Left ventricle myocardium superior (tissue), 1 donor: ENCODE results near the gene ADAMTS17. TPM values are rescaled to one million over a fixed set of nuclear protein-coding genes. Genes with fewer than 3 reads are reported as not detected.

ENCODE experiments used
- ATAC-seq: fragments of 200-7000 bp; cut with Tn5 transposase; one replicate; pipeline ENCODE4 v1.9.1; 2020; ENCODE audit warnings: mild to moderate bottlenecking, moderate library complexity
- DNase-seq: peaks from one replicate; pipeline ENCODE4 v3.0.0-alpha.2; 2020
- intact Hi-C: fragments of 100-400 bp; cut with micrococcal nuclease; formaldehyde crosslinking; loops from one replicate; pipeline ENCODE4 v1.11.0; 2022
- total RNA-seq: library from RNA; stranded (reverse); fragmentation: NEBNext Ultra II Directional; extraction: Animal tissue kit (Norgen Biotek cat#: 25700); gene quantifications from one replicate; pipeline ENCODE4 v1.2.1, GENCODE V29; 2021
- donor health status: DM: no; HTN: yes; CAD: no; lungs with severe emphysema.

ADAMTS17 gene
- total RNA-seq, 1 donor from 2014 or later, result 2.9 TPM

DNA sequence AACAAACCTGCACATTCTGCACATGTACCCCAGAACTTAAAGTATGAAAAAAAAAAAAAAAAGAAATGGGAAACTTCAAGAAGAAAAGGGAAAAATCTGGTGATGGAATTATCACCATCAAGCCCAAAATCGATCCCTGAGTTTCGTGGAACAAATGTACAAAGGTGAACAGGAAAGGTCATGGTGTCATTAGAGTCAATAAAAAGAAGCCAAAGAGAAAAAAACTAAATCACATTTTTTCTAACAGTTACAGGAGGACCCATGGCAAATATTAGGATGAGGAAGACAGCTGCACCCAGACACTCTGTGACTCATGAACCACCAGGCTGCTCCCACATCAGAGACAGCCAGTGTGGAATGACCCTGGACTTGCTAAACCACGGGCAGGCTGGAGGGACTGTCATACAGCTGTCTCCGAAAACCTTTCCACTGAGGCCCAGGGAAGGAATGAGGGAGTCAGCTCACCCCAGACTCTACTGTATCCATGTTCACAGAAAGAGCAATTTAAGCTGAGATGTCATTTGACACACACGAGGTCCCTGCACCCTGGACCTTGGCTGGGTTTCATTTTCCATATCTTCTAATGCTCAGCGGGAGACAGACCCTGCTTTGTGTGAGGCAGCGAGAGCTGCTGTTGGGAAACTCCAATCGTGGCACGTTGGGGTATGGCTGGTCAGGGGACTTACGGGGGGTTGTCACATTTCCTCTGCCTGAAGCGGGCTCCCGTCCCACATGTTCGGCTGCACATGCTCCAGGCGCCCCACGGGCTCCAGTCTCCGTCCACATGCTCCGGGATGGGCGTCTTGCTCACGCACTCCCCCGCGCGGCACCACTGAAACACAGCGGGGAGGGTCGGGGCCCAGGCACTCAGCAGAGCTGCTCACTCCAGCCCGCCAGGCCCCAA, 210.2 kb downstream of the ADAMTS17 start:
- intact Hi-C loops, result no loop called here
- peak; percentile 96 for ATAC-seq
- DNase-seq, result peak; percentile 68

DNA sequence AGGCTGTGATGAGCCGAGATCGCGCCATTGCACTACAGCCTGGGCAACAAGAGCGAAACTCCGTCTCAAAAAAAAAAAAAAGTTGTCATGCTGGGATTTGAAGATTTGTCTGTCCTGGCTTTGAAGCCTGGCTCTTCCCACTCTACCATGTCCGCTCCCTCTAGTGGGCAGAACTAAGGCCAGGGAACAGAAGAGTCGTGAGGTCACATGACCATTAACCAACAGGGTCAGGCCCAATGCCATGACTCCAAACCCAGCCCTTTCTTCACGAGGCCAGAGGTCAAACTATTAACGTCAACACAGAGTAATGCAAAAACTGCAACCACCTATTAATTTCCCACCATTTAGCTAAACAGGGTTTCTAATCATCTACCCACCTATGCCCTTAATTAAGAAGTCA, 212.1 kb downstream of the ADAMTS17 start:
- ATAC-seq (no peak), DNase-seq (no peak)
- intact Hi-C loops, result no loop called here

DNA sequence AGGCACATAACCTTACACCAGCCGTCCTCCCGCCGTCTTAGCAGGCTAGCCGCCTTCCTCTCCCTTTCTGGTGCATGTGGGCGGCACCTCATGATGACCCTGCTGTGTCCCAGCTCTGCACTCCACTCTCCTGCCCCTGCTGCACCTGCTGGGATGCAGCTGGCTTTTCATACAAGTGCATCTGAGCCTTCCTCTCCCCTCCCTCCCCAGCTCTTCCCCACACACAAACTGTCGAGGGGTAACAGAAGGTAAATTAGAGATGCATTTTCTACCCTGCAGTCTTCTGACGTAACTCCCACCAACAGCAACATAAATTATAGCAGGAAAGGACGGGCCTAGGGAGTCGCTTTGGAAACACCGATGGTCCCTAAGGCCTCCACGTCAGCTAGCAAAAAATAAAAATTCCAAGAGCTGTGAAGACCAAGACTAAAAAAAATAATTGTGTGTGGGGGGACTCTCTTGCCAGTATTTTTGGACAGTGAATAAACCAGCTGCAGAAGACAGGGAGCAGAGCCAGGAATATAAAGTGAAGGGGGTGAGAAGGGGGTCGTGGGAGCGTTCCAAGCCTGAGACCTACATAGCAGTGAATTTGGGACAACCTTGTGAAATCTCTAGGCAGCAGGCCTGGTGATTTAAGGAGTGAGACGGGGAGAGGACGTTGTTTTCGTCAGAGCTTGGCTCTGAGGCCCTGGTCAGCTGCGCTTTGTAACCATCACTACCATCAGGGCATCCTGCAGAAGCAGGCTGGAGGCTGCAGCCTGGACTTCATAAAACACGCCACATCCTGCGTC, 216.2 kb downstream of the ADAMTS17 start:
- peak; percentile 69 for DNase-seq
- intact Hi-C loops, result no loop called here
- peak; percentile 94 for ATAC-seq

DNA sequence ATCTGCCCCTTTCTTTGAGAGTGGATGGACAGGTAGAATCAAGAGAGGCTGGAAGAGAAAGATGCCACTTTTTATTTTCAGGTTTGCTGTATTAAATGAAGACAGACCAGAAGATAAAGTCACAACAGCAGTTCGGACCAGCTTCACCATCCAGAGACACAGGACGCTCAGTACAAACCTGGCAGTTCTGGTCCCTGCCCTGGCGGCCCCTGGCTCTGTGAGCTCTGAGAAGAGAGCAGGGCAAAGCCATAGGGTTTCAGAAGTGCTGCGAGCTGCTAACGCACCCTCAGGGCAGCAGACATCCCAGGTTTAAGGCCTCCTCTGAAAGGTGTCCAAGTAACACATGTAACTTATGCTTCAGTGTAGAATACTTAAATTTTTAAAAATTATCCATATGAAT, 216.8 kb downstream of the ADAMTS17 start:
- ATAC-seq (no peak), DNase-seq (no peak)
- intact Hi-C loops, result no loop called here

DNA sequence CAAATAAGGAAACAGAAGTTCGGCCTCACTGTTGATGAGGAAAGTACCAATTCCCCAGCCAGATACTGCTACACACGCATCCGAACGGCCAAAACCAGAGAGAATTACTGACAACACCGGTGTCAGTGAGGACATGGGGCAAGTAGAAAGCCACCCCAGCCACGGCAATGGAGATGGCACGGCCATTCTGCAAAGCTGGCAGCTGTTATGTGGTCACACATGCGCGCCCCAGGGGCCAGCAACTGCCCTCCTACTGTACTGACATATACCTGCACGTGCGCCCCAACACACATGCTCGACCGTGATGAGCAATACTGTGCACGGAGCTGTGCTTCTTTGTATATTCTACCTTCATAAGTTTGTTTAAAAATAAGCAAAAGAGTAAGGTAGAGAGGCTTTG, 217.4 kb downstream of the ADAMTS17 start:
- DNase-seq (no peak), ATAC-seq (no peak)
- intact Hi-C loops, result no loop called here

DNA sequence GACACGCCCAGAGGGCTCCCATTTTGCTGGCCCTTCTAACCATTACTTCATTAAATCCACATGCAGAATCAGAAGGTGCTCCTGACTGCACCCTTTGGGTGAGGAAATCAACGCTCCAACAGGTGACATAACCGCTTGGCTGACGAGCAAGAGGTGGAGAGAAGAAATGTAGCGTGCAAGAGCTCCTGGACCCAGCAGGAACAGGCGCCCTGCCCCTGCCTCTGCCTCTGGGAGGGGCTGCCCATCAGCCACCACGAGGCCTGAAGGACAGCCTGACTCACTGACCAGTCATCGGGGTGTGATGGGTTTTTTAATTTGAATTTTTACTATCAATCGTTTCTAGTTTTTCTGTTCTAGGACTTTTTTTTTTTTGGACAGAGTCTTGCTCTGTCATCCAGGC, 218.2 kb downstream of the ADAMTS17 start:
- no peak for ATAC-seq
- no peak for DNase-seq
- intact Hi-C loops, result no loop called here

DNA sequence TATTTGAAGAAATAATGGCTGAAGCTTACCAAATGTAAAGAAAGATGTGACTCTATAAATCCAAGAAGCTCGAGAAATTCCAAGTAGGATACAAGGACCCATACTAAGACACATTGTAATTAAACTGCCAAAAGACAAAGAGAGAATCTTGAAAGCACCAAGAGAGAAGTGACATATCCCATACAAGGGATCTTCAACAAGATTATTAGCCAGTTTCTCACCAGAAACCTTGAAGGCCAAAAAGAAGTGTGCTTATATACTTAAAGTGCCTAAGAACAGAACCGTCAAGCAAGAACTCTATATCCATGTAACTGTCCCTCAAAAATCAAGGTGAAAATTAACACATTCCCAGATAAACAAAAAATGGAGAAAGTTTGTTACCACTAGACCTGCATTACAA, 220.5 kb downstream of the ADAMTS17 start:
- no peak for DNase-seq
- intact Hi-C loops, result no loop called here
- no peak for ATAC-seq

DNA sequence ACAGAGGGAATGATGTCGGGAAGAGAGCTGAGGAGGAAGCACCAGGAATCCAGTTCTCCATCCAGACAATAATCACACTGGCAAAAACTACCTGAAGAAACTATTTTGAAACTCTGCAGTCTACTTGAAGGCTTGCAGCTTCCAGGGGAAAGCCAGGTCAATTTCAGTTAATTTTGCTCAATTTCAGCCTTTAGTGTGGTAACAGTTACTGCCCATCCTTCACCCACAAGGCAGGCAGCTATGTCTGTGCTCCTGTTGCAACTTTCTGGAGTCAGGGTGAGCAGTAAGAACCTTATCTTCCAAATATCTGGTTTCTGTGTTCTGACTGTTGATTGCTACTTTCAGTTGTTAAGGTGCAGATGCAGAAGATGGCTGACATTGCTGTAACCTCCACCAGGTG, 221.7 kb downstream of the ADAMTS17 start:
- DNase-seq (no peak), ATAC-seq (no peak)
- intact Hi-C loops, result no loop called here

DNA sequence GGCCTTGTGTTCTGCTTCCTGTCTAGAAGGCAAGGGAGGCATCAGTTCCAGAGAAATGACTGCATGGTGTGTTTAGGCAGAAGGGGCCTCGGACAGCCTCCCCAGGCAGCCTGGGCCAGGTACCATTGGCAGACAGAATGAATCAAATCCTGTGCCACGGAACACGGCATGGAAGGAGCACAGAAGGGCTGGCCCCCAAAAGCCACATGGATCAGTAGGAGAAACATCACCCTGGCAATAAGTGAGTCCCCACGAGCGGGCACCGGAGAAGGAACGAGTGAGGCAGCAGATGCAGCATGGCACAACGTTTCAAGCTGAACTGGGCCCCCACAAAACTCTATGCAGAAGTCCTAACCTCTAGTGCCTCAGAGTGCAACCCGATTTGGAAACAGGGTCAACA, 223.2 kb downstream of the ADAMTS17 start:
- ATAC-seq (no peak), DNase-seq (no peak)
- intact Hi-C loops, result no loop called here

DNA sequence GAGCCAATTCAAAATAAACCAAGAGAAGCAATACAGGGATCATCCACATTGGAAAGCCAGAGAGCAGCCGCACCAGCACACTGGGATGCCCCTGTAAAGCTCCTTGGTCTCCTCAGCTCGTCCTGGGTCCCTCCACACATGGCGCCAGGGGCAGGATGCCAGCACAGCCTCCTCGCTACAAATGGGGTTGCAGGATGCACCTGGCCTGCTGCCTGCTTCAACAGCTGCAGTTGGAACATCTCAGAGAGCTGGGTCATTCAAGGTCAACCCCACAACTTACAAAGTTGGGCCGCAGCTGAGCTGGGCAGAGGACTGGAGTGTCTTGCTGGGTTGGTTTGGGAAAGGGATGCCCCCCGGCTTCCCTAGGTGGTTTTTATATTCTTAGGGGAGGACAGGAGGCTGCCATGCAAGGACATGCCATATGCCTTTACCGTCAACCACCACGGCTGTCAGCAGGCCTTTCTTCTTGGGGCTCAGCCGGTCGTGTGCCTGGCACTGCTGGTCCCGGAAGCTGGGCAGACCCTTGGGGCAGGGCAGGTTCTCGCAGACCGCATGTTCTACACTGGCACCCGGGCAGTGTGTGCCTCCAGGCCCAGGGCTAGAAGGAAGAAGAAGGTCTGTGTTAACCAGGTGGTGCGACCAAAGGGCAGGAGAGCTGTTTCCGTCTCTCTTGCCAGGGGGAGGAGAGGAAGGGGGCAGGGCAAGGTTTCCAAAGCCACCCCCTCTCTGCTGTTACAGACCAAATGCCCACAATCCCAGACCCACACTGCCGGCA, 225.2 kb downstream of the ADAMTS17 start:
- DNase-seq (peak; percentile 87), ATAC-seq (peak; percentile 8)
- intact Hi-C loops, result no loop called here

DNA sequence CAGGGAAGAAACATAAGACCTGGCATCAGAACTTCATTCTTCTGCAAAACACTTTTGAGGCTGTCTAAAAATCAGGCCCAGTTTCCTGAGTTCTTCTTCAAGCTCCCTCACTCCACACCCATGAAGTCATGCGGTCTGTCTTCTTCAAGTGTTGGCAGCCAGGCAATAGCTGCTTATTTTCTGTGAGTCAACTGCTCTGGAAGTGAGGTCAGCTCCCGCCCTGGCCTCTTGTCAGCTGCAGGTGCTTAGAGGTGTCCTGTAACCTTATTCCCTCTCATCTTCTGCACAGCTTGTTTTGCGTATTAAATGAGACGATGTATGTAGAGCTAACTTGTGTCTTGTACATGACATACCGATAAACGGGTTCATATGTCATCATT, 226.1 kb downstream of the ADAMTS17 start:
- intact Hi-C loops, result no loop called here
- peak; percentile 53 for DNase-seq

DNA sequence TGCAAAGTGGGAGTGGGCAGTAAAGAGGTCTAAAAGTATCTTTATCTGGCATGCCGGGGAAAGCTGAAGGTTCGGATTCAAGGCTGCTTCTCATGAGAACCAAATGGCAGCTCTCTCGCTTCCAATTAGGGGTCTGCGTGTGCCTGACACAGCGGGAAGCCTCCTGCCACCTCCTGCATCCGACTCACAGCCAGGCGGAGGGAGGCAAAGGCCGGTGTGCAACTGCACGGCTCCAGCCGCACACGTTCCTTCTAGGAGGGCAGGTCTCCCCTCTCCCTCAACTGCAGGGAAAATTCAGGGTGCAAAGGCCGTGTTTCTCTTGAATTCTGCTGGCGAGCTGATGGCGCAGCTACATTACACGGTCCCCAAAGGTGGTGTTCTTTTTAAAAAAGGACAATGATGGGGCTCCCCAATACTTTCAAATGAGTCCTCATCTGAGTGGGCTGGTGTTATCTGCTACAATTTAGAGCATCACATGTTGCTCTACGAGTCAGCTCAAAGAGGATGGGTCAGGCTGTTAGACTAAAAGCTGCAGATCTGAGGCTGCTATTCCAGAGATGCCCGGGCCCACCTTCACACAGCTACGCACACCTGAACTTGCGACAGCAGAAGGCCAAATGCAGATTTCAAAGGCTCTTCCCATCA, 226.6 kb downstream of the ADAMTS17 start:
- intact Hi-C loops, result no loop called here
- DNase-seq (no peak), ATAC-seq (no peak)

More for the DNA sequence above, 226.1 kb downstream of the ADAMTS17 start:
- ATAC-seq, result no peak

DNA sequence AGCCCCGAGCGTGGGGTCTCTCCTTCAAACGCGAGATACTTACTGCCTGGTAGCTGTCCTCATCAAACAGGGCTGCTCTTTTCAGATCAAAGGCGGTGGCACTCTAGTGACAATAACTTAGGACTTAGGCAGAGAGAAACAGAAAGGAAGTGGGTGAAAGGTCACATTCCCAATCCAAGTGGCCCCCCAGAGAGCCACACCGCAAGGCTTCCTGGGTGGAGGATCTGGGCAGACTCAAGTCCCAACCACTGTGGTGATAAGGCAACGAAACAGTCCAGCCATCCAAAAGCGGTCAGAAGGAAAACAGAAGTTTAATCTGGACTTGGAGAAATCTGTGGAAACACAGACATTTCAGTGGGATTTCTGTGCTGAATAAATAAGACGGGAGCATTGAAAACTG, 227.2 kb downstream of the ADAMTS17 start:
- intact Hi-C loops, result no loop called here
- peak; percentile 68 for DNase-seq

DNA sequence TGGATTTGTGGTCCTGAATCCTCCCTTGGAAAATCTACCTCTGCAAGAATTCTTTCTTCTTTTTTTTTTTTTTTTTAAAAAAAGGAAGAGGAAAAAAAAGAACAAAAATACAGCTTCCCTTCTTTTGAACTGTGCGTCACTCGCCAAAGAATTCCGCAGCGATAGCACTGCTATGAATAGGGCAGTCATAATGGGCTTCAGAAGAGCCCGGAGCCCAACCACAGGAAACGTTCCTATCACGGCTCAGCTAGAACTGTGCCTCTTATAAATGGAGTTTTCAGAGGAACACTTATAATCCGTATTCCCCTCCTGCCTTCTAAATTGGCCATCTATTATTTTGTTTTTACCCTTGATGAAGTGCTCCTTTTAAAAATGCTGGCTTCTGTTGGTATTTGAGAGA, 227.7 kb downstream of the ADAMTS17 start:
- intact Hi-C loops, result no loop called here
- DNase-seq (peak; percentile 82), ATAC-seq (peak; percentile 89)

More for the DNA sequence above, 227.2 kb downstream of the ADAMTS17 start:
- peak; percentile 78 for ATAC-seq

DNA sequence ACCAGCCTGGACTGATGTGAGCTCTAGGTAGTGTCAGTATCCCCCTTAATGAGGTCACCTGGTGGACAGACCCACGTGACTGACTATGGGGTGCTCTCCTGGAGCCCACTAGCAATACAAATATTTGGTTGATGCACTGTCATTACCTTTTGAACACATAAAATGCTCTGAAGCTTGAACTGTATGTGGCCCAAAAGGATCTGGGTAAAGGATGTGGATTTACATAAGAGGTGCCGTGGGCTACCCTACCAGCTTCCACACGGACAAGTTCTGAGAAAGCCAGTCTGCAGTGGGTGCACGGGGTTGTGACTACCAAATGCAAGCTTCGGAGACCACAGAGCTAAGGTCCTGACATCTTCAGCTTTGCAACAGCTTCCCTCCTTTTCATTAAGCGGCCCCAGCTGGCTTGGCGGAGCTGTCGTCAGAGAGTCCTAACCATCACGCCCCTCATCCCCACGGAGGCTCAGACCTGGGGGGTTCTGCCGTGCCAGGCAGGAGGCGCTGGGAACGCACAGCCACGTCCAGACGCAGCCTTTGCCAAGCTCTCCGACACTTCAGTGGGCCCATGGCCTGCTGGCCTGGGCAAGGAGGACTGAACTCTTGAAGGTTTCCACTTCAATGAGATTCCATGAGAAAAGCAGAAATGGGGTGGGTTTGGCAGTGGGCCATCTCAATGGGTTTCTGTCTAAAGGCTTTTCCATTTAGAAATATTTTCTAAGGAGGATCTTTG, 228.3 kb downstream of the ADAMTS17 start:
- intact Hi-C loops, result no loop called here
- DNase-seq (peak; percentile 65), ATAC-seq (peak; percentile 38)

DNA sequence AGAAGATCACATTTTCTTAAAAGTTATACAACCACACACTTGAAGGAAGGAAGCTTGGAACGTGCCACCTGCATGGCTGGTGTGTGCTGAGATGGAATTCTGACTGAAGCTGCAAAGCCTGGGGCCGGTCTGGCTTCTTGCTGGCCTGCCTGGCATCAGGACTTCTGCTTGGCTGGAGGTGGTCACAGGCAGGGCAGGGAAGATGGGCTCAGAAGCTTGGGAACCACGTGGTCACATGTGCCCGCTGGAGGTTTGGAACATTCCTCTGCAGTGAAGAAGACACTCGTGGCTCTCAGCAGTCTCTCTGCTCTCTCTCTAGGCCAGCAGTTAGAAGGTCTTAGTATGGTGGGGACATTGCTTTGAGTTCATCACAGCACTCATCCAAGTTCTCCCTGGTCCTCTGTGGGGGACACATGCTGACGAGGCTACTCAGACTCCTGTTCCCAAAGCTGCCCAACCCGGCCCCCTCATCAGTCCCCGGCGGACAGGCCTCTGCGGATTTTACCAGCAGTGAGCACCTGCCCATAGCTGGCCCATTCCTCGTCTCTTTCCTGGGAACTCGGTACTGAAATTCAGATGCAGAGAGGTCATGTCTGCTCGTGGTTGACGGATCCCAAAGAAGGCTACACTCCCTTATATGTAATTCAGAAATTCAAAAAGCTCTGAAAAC, 229.0 kb downstream of the ADAMTS17 start:
- DNase-seq (no peak), ATAC-seq (no peak)
- intact Hi-C loops, result no loop called here

DNA sequence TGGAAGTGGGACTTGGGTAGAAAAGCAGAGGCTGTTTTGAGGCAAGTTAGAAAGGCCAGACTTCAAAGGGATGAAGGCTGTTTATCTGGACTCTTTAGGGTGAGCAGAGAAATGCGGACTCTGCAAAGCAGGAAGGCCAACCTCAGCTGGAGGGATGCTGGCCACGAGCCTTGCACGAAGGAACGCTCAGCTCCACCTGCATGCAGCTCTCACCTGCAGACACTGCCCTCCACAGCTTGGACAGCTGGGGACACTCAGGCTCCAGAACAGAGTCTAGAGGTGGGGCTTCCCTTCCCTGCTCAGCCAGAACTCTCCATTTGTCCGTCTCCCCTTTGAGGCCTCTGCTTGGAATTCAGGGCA, 229.7 kb downstream of the ADAMTS17 start:
- intact Hi-C loops, result no loop called here
- no peak for DNase-seq
- ATAC-seq, result no peak
